OCI-LY3 (cell line): Measurements from ENCODE around the gene PAPSS2.

Experiments
- H2AFZ ChIP-seq: fragments of 200-600, 300-600 bp; shearing (Covaris generic); 2 replicates; pipeline ENCODE4 v1.6.0; 2014; ENCODE audit warnings: antibody characterized with exemption, low read depth, low read length
- H3K27ac ChIP-seq: fragments of 200-600, 300-600 bp; sonication (generic); 2 replicates; pipeline ENCODE4 v1.5.1; 2014; ENCODE audit warnings: mild to moderate bottlenecking, low read length, moderate library complexity, mixed read lengths
- H3K27me3 ChIP-seq: fragments of 200-600, 300-600 bp; sonication (generic); 2 replicates; pipeline ENCODE4 v1.6.1; 2014; ENCODE audit warnings: low read depth, low read length, mixed read lengths
- H3K36me3 ChIP-seq: fragments of 200-600, 300-600 bp; sonication (generic); replicated peaks from 2 replicates; pipeline ENCODE3; 2014; ENCODE audit warnings: low read depth, low read length, mixed read lengths
- H3K4me1 ChIP-seq: fragments of 300-600, 200-600 bp; sonication (generic); 2 replicates; pipeline ENCODE4 v1.6.1; 2014; ENCODE audit warnings: low read length, mixed read lengths
- H3K4me2 ChIP-seq: fragments of 200-600, 300-600 bp; sonication (generic); 2 replicates; pipeline ENCODE4 v1.6.1; 2014; ENCODE audit warnings: low read length, mixed read lengths
- H3K4me3 ChIP-seq: fragments of 300-600, 200-600 bp; sonication (generic); 2 replicates; pipeline ENCODE4 v1.5.1; 2014; ENCODE audit warnings: antibody characterized with exemption, mild to moderate bottlenecking, low read length, moderate library complexity
- H3K79me2 ChIP-seq: fragments of 300-600, 200-600 bp; shearing (Covaris generic); 2 replicates; pipeline ENCODE4 v1.6.1; 2014; ENCODE audit warnings: mild to moderate bottlenecking, low read length, mixed read lengths
- H3K9ac ChIP-seq: fragments of 300-600, 200-600 bp; shearing (Covaris generic); 2 replicates; pipeline ENCODE4 v1.6.0; 2014; ENCODE audit warnings: mild to moderate bottlenecking, low read length, moderate library complexity
- H3K9me3 ChIP-seq: fragments of 200-600, 300-600 bp; shearing (Covaris generic); 2 replicates; pipeline ENCODE4 v1.6.1; 2014; ENCODE audit warnings: low read length, mixed read lengths; ENCODE audit not compliant: insufficient read depth
- H4K20me1 ChIP-seq: fragments of 200-600, 300-600 bp; sonication (generic); 2 replicates; pipeline ENCODE4 v1.6.1; 2016; ENCODE audit warnings: low read length, mixed read lengths; ENCODE audit not compliant: insufficient read depth
- EZH2phosphoT487 ChIP-seq: fragments of 200-600 bp; shearing (Covaris generic); IDR thresholded peaks from 2 replicates; pipeline ENCODE4 v1.6.1; 2018; ENCODE audit warnings: antibody characterized with exemption, mixed run types, low read depth
- TF ChIP-seq, protein P1 (sequence below): fragments of 200-600, 300-600 bp; sonication (generic); IDR thresholded peaks from 2 replicates; pipeline ENCODE4 v1.5.1; 2014; ENCODE audit warnings: antibody characterized with exemption, low read length, low read depth

Gene PAPSS2

DNA sequence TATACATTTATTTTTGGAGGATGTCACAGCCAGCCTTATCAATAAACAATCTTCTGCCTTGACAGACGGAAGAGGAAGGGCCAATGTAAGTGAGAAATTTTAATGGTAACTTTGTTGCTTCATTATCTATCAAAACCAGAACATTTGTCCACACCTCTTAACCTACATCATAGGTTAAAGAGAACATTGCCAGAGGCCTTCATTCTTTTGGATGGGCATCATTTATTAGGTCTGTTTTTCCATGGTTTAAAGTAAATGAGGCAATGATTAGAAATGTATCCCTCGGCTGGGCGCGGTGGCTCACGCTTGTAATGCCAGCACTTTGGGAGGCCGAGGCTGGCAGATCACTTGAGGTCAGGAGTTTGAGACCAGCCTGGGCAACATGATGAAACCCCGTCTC lies 29.5 kb upstream of the PAPSS2 start:
- H3K4me3 ChIP-seq: no peak overlapping the region
- H3K79me2 ChIP-seq: no peaks in the 10 kb centered on the region
- peaks cover 2% of the 10 kb centered on the region for H3K4me1 ChIP-seq
- H3K9ac ChIP-seq: no peak overlapping the region
- H3K4me2 ChIP-seq: no peak overlapping the region
- H3K36me3 ChIP-seq: no peaks in the 10 kb centered on the region
- no peak overlapping the region for H2AFZ ChIP-seq
- TF ChIP-seq, protein P1, sequence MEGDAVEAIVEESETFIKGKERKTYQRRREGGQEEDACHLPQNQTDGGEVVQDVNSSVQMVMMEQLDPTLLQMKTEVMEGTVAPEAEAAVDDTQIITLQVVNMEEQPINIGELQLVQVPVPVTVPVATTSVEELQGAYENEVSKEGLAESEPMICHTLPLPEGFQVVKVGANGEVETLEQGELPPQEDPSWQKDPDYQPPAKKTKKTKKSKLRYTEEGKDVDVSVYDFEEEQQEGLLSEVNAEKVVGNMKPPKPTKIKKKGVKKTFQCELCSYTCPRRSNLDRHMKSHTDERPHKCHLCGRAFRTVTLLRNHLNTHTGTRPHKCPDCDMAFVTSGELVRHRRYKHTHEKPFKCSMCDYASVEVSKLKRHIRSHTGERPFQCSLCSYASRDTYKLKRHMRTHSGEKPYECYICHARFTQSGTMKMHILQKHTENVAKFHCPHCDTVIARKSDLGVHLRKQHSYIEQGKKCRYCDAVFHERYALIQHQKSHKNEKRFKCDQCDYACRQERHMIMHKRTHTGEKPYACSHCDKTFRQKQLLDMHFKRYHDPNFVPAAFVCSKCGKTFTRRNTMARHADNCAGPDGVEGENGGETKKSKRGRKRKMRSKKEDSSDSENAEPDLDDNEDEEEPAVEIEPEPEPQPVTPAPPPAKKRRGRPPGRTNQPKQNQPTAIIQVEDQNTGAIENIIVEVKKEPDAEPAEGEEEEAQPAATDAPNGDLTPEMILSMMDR: no peak
- no peak for TF ChIP-seq EZH2phosphoT487
- H4K20me1 ChIP-seq: no peaks in the 10 kb centered on the region
- H3K27ac ChIP-seq: no peak overlapping the region
- H3K27me3 ChIP-seq: no peaks in the 10 kb centered on the region
- no peaks in the 10 kb centered on the region for H3K9me3 ChIP-seq

DNA sequence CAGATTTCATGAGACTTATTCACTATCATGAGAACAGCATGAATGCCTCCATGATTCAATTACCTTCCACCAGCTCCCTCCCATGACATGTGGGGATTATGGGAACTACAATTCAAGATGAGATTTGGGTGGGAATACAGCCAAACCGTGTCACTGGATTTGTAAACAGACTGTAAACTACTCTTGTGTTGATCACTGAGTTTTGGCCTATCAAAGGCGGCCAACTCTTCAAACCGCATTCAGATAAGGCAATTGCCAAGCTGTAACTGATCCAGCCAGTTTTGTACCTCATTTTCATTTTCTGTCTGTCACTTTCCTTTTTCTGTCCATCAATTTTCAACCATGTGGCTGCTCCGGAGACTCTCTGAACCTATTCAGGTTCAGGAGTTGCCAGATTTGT lies 27.2 kb upstream of the PAPSS2 start:
- no peaks in the 10 kb centered on the region for H4K20me1 ChIP-seq
- no peaks in the 10 kb centered on the region for H3K9me3 ChIP-seq
- H3K36me3 ChIP-seq: no peaks in the 10 kb centered on the region
- H3K4me2 ChIP-seq: no peak overlapping the region
- TF ChIP-seq, protein P1: no peak
- TF ChIP-seq EZH2phosphoT487: no peak
- no peak overlapping the region for H3K9ac ChIP-seq
- no peaks in the 10 kb centered on the region for H3K79me2 ChIP-seq
- H3K27ac ChIP-seq: no peak overlapping the region
- H3K4me1 ChIP-seq: peaks cover 21% of the 10 kb centered on the region
- H2AFZ ChIP-seq: no peak overlapping the region
- H3K27me3 ChIP-seq: no peaks in the 10 kb centered on the region
- H3K4me3 ChIP-seq: no peak overlapping the region

DNA sequence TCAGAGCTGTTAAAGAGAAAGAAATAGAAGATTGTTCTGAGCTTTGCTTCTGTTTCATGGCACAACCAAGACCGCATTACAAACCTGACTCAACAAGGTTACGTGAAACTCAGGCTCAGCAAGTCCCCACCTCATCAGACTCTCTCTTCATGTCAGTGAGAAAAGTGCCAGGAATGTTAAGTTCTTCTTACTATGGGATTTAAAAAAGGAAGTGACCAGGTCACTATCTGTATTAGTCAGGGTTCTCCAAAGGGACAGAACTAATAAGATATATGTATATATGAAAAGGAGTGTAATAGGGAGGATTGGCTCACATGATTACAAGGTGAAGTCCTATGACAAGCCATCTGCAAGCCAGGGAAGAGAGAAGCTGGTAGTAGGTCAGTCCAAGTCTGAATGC lies 25.4 kb upstream of the PAPSS2 start:
- TF ChIP-seq EZH2phosphoT487: no peak
- H4K20me1 ChIP-seq: no peaks in the 10 kb centered on the region

DNA sequence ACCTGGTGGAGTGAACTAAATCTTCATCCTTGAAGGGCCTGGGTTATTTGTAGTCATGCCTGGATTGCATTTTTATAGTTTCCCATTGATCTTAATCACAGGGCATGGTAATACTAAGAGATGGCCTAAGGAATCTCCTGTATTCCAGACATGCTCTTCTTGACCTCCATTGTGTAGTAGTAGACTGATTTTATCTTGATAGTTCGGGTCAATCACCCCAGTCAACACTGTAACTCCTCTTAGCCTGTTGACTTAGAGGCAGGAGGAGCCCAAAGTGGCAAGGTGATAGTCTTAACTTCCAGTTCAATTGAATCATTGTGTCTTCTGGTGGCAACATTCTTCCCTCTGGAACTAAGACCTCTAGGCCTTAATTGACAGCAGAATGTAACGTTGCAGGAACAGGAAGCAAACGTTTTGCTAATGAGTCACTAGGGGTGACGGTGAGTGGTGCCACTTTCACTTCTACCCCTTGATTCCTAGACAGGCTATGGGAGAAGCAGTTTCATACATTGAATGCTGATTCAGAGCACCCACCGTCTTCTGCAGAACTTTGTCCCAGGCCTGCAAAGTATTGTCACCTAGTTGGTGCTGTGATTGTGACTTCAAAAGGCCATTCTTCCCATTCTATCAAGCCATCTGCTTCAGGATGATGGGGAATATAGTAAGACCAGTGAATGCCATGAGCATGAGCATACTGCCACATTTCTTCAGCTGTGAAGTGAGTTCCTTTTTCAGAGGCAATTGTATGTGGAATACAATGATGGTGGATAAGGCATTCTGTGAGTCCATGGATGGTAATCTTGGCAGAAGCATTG lies 24.0 kb upstream of the PAPSS2 start:
- TF ChIP-seq, protein P1: no peak
- no peak for TF ChIP-seq EZH2phosphoT487
- Histone ChIP-seq H2AFZ (peak overlapping the region; percentile 91; the same call in 1 of the 2 replicates), H3K9ac (no peak overlapping the region), H3K36me3 (no peaks in the 10 kb centered on the region), H3K27me3 (no peaks in the 10 kb centered on the region), H3K79me2 (no peaks in the 10 kb centered on the region), H3K4me3 (peak overlapping the region; percentile 27; the same call in 1 of the 2 replicates), H3K9me3 (no peaks in the 10 kb centered on the region), H3K4me1 (peaks cover 21% of the 10 kb centered on the region), H4K20me1 (no peaks in the 10 kb centered on the region), H3K4me2 (peak overlapping the region; percentile 55), H3K27ac (peak overlapping the region; percentile 32; the same call in 1 of the 2 replicates)

More for the DNA sequence above, 25.4 kb upstream of the PAPSS2 start:
- no peaks in the 10 kb centered on the region for H3K79me2 ChIP-seq
- H3K27ac ChIP-seq: no peak overlapping the region
- no peak overlapping the region for H3K4me3 ChIP-seq
- no peak overlapping the region for H3K4me2 ChIP-seq
- H3K36me3 ChIP-seq: no peaks in the 10 kb centered on the region
- no peak overlapping the region for H2AFZ ChIP-seq
- H3K27me3 ChIP-seq: no peaks in the 10 kb centered on the region
- H3K4me1 ChIP-seq: peaks cover 21% of the 10 kb centered on the region
- H3K9me3 ChIP-seq: no peaks in the 10 kb centered on the region
- no peak overlapping the region for H3K9ac ChIP-seq
